GM18873 (cell line): ENCODE results near the gene PCDHA2.
"Not testable (repeated sequence)": the region's sequence is repeated elsewhere in the genome, so short reads cannot be mapped to it uniquely, and the experiment has no call there.

Experiments
- ATAC-seq: cut with Tn5 transposase; IDR thresholded peaks from one replicate; pipeline ENCODE4 v1.9.1; 2021; ENCODE audit warnings: mild to moderate bottlenecking, moderate library complexity, moderate number of reproducible peaks; ENCODE audit not compliant: unreplicated experiment, low FRiP score

The PCDHA2 gene

GRCh38 chr5:140808889-140809291 lies 14.2 kb downstream of the PCDHA2 start:
- no peak for ATAC-seq

GRCh38 chr5:140821375-140822280 lies 27.0 kb downstream of the PCDHA2 start, which contains the start of gene PCDHA5:
PCDHA5 (plus strand) TSS chr5:140821613.
- no peak for ATAC-seq

- no peak for ATAC-seq
Measured at GRCh38 chr5:140822281-140822629, 27.6 kb downstream of the PCDHA2 start.

- ATAC-seq, result not testable (repeated sequence)
Measured at GRCh38 chr5:140822969-140823368, 28.3 kb downstream of the PCDHA2 start.

GRCh38 chr5:140823475-140823874 lies 28.8 kb downstream of the PCDHA2 start:
- no peak for ATAC-seq

- no peak for ATAC-seq
Measured at GRCh38 chr5:140827704-140828361, 33.2 kb downstream of the PCDHA2 start, which contains the start of gene PCDHA6. PCDHA6 (plus strand) TSS chr5:140827960; CDS start chr5:140828092, 132 bp downstream.

- ATAC-seq, result no peak
Measured at GRCh38 chr5:140828362-140828737, 33.7 kb downstream of the PCDHA2 start.

GRCh38 chr5:140829511-140830501 lies 35.2 kb downstream of the PCDHA2 start:
- ATAC-seq, result not testable (repeated sequence)

- ATAC-seq, result no peak
Measured at GRCh38 chr5:140833993-140834392, 39.3 kb downstream of the PCDHA2 start, which contains the start of gene PCDHA7. PCDHA7 (plus strand) TSS chr5:140834269; CDS start chr5:140834384, 115 bp downstream.

GRCh38 chr5:140834439-140835008 lies 39.9 kb downstream of the PCDHA2 start:
- ATAC-seq, result not testable (repeated sequence)

- ATAC-seq, result no peak
Measured at GRCh38 chr5:140835622-140836510, 41.2 kb downstream of the PCDHA2 start.

GRCh38 chr5:140840978-140841962 lies 46.6 kb downstream of the PCDHA2 start, which contains the start of gene PCDHA8:
PCDHA8 (plus strand) TSS chr5:140841187; CDS start chr5:140841322, 135 bp downstream.
- ATAC-seq, result no peak

- ATAC-seq, result no peak
Measured at GRCh38 chr5:140842798-140843733, 48.4 kb downstream of the PCDHA2 start.
